ENCODE data around the gene ENPP6.
"Not testable (repeated sequence)": the region's sequence is repeated elsewhere in the genome, so short reads cannot be mapped to it uniquely, and the experiment has no call there.

Gene ENPP6

GRCh38 chr4:184235526-184235925, 17.9 kb upstream of the ENPP6 start:
- no peak for DNase-seq

GRCh38 chr4:184234155-184234554, 16.5 kb upstream of the ENPP6 start:
- no peak for DNase-seq

- no peak for DNase-seq
Observed at GRCh38 chr4:184232975-184233374, 15.3 kb upstream of the ENPP6 start.

- no peak for DNase-seq
Observed at GRCh38 chr4:184232202-184232601, 14.5 kb upstream of the ENPP6 start.

- no peak for DNase-seq
Observed at GRCh38 chr4:184231573-184231972, 13.9 kb upstream of the ENPP6 start.

- DNase-seq: no peak
Observed at GRCh38 chr4:184228056-184228705, 10.5 kb upstream of the ENPP6 start.

- DNase-seq: no peak
Observed at GRCh38 chr4:184216515-184216914, 1.2 kb downstream of the ENPP6 start.

GRCh38 chr4:184215709-184216328, 1.9 kb downstream of the ENPP6 start:
- DNase-seq: no peak

- DNase-seq: no peak
Observed at GRCh38 chr4:184214931-184215330, 2.7 kb downstream of the ENPP6 start.

GRCh38 chr4:184207734-184208607, 9.7 kb downstream of the ENPP6 start:
- DNase-seq: not testable (repeated sequence)

- DNase-seq: no peak
Observed at GRCh38 chr4:184205243-184205642, 12.4 kb downstream of the ENPP6 start.

- no peak for DNase-seq
Observed at GRCh38 chr4:184203300-184203699, 14.4 kb downstream of the ENPP6 start.

GRCh38 chr4:184201179-184201578, 16.5 kb downstream of the ENPP6 start:
- DNase-seq: no peak

- no peak for DNase-seq
Observed at GRCh38 chr4:184200296-184200695, 17.4 kb downstream of the ENPP6 start.

GRCh38 chr4:184199780-184200179, 17.9 kb downstream of the ENPP6 start:
- DNase-seq: no peak

GRCh38 chr4:184198190-184198589, 19.5 kb downstream of the ENPP6 start:
- no peak for DNase-seq

GRCh38 chr4:184197536-184198082, 20.1 kb downstream of the ENPP6 start:
- no peak for DNase-seq

GRCh38 chr4:184196730-184197385, 20.8 kb downstream of the ENPP6 start:
- DNase-seq: no peak

GRCh38 chr4:184193556-184194525, 23.8 kb downstream of the ENPP6 start:
- no peak for DNase-seq

GRCh38 chr4:184192933-184193332, 24.7 kb downstream of the ENPP6 start:
- DNase-seq: no peak

- DNase-seq: no peak
Observed at GRCh38 chr4:184191267-184191666, 26.4 kb downstream of the ENPP6 start.

- DNase-seq: no peak
Observed at GRCh38 chr4:184190711-184191110, 27.0 kb downstream of the ENPP6 start.

Measured in inflammatory macrophage (primary cell).